ENCODE data around the gene PSMB9. TPM values are rescaled to one million over a fixed set of nuclear protein-coding genes. Genes with fewer than 3 reads are reported as not detected.

Gene PSMB9
- total RNA-seq, 4 donors from 2014 or later: 1.4 to 11.3 (median 6.1) TPM

- H3K36me3 ChIP-seq: peaks cover 0 to 6% of the 10 kb centered on the region in 2 donors
- DNase-seq: no peak
- H3K4me1 ChIP-seq: peaks cover 7% of the 10 kb centered on the region in 2 donors
- peak overlapping the region; percentile 84 to 90 (median 90) for H3K27ac ChIP-seq
- in situ Hi-C loops (cut with MboI; ENCODE audit: low sequenced_read_pairs in 4 of 4): no loop called here
- no peak for ATAC-seq
- intact Hi-C loops (cut with DNase I; ENCODE audit: low total_unique reads): loop anchor here (1.0 kb wide), 2 partner anchors 17 to 31 kb away; partner anchors contain the start of gene PSMB9
- peak overlapping the region; percentile 66 to 86 (median 80) for H3K4me3 ChIP-seq
- no peak for TF ChIP-seq POLR2A (IDR thresholded peaks at IDR 0.05)
- TF ChIP-seq CTCF (IDR thresholded peaks at IDR 0.05 in 4 of 5, conservative IDR thresholded peaks at IDR 0.05 in 1 of 5): no peak
- no peaks in the 10 kb centered on the region for H3K27me3 ChIP-seq
- H3K9me3 ChIP-seq: no peaks in the 10 kb centered on the region
These were observed 16.3 kb upstream of the PSMB9 start for GRCh38 chr6:32837651-32838113.

GRCh38 chr6:32838114-32838958, 15.7 kb upstream of the PSMB9 start, which contains the start of gene TAP2:
TSS of gene TAP2 (minus strand) at chr6:32838739. CDS start at chr6:32838233, 506 bp downstream.
- H3K36me3 ChIP-seq: peaks cover 0 to 6% of the 10 kb centered on the region in 2 donors
- peaks cover 7% of the 10 kb centered on the region in 2 donors for H3K4me1 ChIP-seq
- DNase-seq (peak; percentile 87 to 92), ATAC-seq (peak; percentile 91 to 95)
- H3K4me3 ChIP-seq: peak within 1 kb of the TSS; percentile 66 to 86 (median 80)
- H3K27me3 ChIP-seq: no peaks in the 10 kb centered on the region
- intact Hi-C loops (cut with DNase I; ENCODE audit: low total_unique reads) (loop anchor here (1.0 kb wide), 2 partner anchors 16 to 30 kb away; partner anchors contain the start of gene PSMB9), in situ Hi-C loops (cut with MboI; ENCODE audit: low sequenced_read_pairs in 4 of 4) (no loop called here)
- H3K27ac ChIP-seq: peak within 1 kb of the TSS; percentile 84 to 90 (median 90)
- TF ChIP-seq CTCF (IDR thresholded peaks at IDR 0.05 in 4 of 5, conservative IDR thresholded peaks at IDR 0.05 in 1 of 5) (peak; percentile 97 to 98 (median 98)), POLR2A (IDR thresholded peaks at IDR 0.05) (peak; percentile 24 to 44)
- no peaks in the 10 kb centered on the region for H3K9me3 ChIP-seq

- ATAC-seq: no peak
- Histone ChIP-seq H3K27me3 (no peaks in the 10 kb centered on the region), H3K36me3 (peaks cover 0 to 6% of the 10 kb centered on the region in 2 donors), H3K27ac (peak overlapping the region; percentile 84 to 90 (median 90)), H3K4me3 (no peak overlapping the region), H3K9me3 (no peaks in the 10 kb centered on the region), H3K4me1 (peaks cover 7 to 14% of the 10 kb centered on the region in 2 donors)
- no peak for TF ChIP-seq POLR2A (IDR thresholded peaks at IDR 0.05)
- no peak for TF ChIP-seq CTCF (IDR thresholded peaks at IDR 0.05 in 4 of 5, conservative IDR thresholded peaks at IDR 0.05 in 1 of 5)
- no peak for DNase-seq
- intact Hi-C loops (cut with DNase I; ENCODE audit: low total_unique reads) (no loop called here), in situ Hi-C loops (cut with MboI; ENCODE audit: low sequenced_read_pairs in 4 of 4) (no loop called here)
These were observed 14.6 kb upstream of the PSMB9 start for GRCh38 chr6:32839356-32839755.

- peaks cover 0 to 14% of the 10 kb centered on the region in 2 donors for H3K36me3 ChIP-seq
- ATAC-seq (no peak), DNase-seq (no peak)
- no peaks in the 10 kb centered on the region for H3K9me3 ChIP-seq
- no peaks in the 10 kb centered on the region for H3K27me3 ChIP-seq
- TF ChIP-seq POLR2A (IDR thresholded peaks at IDR 0.05) (no peak), CTCF (IDR thresholded peaks at IDR 0.05 in 4 of 5, conservative IDR thresholded peaks at IDR 0.05 in 1 of 5) (no peak)
- intact Hi-C loops (cut with DNase I; ENCODE audit: low total_unique reads): no loop called here
- H3K4me1 ChIP-seq: peaks cover 10 to 17% of the 10 kb centered on the region in 2 donors
- in situ Hi-C loops (cut with MboI; ENCODE audit: low sequenced_read_pairs in 4 of 4): no loop called here
- peak overlapping the region in 1 of 4 donors; percentile 90 for H3K27ac ChIP-seq
- H3K4me3 ChIP-seq: no peak overlapping the region
These were observed 13.3 kb upstream of the PSMB9 start for GRCh38 chr6:32840604-32841246.
